Smooth muscle cell (in vitro differentiated cells): ENCODE results near the gene ANXA9. TPM values are rescaled to one million over a fixed set of nuclear protein-coding genes. Genes with fewer than 3 reads are reported as not detected.

Experiments
- DNase-seq: peaks from one replicate; lab custom pipeline; 2025; ENCODE audit not compliant: unreplicated experiment; lab: John Stamatoyannopoulos, UW
- H2AFZ ChIP-seq: fragments of 200-600 bp; sonication (generic); 2 replicates; pipeline ENCODE4 v1.6.0; 2016; ENCODE audit warnings: antibody characterized with exemption, low read depth, mild to moderate bottlenecking
- H3F3A ChIP-seq: fragments of 200-600 bp; sonication (generic); 2 replicates; pipeline ENCODE4 v1.6.0; 2017; ENCODE audit warnings: antibody characterized with exemption, low read depth
- H3K27ac ChIP-seq: fragments of 200-600 bp; sonication (generic); 2 replicates; pipeline ENCODE4 v1.5.1; 2016; ENCODE audit warnings: low read depth, mild to moderate bottlenecking
- H3K27me3 ChIP-seq: fragments of 200-600 bp; sonication (generic); 2 replicates; pipeline ENCODE4 v1.6.1; 2016; ENCODE audit warnings: low read depth, mild to moderate bottlenecking
- H3K36me3 ChIP-seq: fragments of 200-600 bp; sonication (generic); 2 replicates; pipeline ENCODE4 v1.5.1; 2016; ENCODE audit warnings: low read depth
- H3K4me1 ChIP-seq: fragments of 200-600 bp; sonication (generic); 2 replicates; pipeline ENCODE4 v1.5.1; 2016; ENCODE audit warnings: low read depth
- H3K4me2 ChIP-seq: fragments of 200-600 bp; sonication (generic); 2 replicates; pipeline ENCODE4 v1.6.0; 2016; ENCODE audit warnings: mild to moderate bottlenecking
- H3K4me3 ChIP-seq: fragments of 200-600 bp; sonication (generic); 2 replicates; pipeline ENCODE4 v1.5.1; 2016; ENCODE audit warnings: mild to moderate bottlenecking
- H3K79me2 ChIP-seq: fragments of 200-600 bp; sonication (generic); 2 replicates; pipeline ENCODE4 v1.6.0; 2016; ENCODE audit warnings: low read depth, mild to moderate bottlenecking
- H3K9ac ChIP-seq: fragments of 200-600 bp; sonication (generic); 2 replicates; pipeline ENCODE4 v1.6.0; 2016; ENCODE audit warnings: low read depth
- H3K9me3 ChIP-seq: fragments of 200-600 bp; sonication (generic); replicated peaks from 2 replicates; pipeline ENCODE4 v1.5.1; 2016; ENCODE audit warnings: low read depth
- H4K20me1 ChIP-seq: fragments of 200-600 bp; sonication (generic); 2 replicates; pipeline ENCODE4 v1.6.0; 2016; ENCODE audit warnings: low read depth
- CTCF ChIP-seq: fragments of 200-600 bp; sonication (generic); IDR thresholded peaks from 2 replicates; pipeline ENCODE4 v1.5.1; 2017; ENCODE audit warnings: borderline replicate concordance, mild to moderate bottlenecking, antibody characterized with exemption; ENCODE audit not compliant: insufficient read depth, poor library complexity, severe bottlenecking
- WGBS: methylation state at CpG from one replicate; pipeline ENCODE4 v1.1.7; 2016; ENCODE audit warnings: low lambda C conversion rate; 5-methylcytosine and 5-hydroxymethylcytosine counted together
- polyA plus RNA-seq: library from polyadenylated mRNA; unstranded; fragments of >200 nt; fragmentation: Nextera tagmentation; extraction: Ambion mirVana; gene quantifications from 2 replicates; pipeline ENCODE4 v1.2.1, GENCODE V29; 2016
- total RNA-seq: library from RNA; depleted of rRNA; stranded (reverse); fragments of >200 nt; gene quantifications from 2 replicates; pipeline ENCODE4 v1.2.3, GENCODE V29; 2014

Gene ANXA9
- total and polyA plus RNA-seq, 2 experiments from 2014 or later, result 0.31 to 2.6 TPM

DNA sequence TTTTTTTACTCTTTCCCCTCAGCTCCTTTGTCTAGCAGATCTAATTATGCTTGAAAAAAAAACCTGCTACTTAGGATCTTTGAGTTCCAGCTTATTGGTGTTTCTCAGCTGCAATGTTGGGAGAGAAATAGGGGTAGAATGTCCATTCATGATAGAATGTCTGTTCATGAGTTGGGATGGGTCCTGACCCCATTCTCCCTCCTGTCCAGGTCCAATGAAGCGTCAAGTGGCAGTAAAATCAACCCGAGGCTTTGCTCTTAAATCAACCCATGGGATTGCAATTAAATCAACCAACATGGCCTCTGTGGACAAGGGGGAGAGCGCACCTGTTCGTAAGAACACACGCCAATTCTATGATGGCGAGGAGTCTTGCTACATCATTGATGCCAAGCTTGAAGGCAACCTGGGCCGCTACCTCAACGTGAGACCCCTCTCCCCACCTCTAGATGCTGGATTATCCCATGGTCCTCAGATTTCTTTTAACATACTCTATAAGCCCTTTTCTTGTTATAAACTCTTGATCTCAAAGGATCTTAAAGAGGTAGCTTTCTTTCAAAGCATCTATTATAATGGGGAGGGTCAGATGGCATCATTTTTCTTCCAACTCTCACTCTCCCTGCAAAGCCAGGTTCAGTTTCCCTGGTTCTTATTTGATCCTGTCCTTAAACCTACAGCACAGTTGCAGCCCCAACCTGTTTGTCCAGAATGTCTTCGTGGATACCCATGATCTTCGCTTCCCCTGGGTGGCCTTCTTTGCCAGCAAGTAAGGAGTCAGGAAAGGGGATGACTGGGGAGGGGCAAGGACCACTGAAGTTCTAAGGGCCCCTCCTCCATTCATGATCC, 18.6 kb upstream of the ANXA9 start:
- Histone ChIP-seq H3K36me3 (peaks cover 4% of the 10 kb centered on the region), H3K4me2 (no peak overlapping the region), H3F3A (peaks cover 18% of the 10 kb centered on the region), H3K4me3 (no peak overlapping the region), H3K4me1 (no peaks in the 10 kb centered on the region), H3K27me3 (no peaks in the 10 kb centered on the region), H4K20me1 (peaks cover 7% of the 10 kb centered on the region), H3K79me2 (peaks cover 2% of the 10 kb centered on the region), H3K9ac (no peak overlapping the region), H3K9me3 (no peaks in the 10 kb centered on the region), H3K27ac (no peak overlapping the region), H2AFZ (no peak overlapping the region)
- 94% methylated on average over 10 of the region's 10 CpGs for WGBS
- no peak for TF ChIP-seq CTCF
- no peak for DNase-seq

DNA sequence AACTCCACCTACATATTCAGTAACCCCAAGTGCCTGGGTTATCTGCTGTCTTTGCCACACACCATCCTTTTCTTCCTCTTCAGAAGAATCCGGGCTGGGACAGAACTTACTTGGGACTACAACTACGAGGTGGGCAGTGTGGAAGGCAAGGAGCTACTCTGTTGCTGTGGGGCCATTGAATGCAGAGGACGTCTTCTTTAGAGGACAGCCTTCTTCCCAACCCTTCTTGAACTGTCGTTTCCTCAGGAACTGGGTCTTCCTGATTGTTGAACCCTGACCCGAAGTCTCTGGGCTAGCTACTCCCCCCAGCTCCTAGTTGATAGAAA, 18.0 kb upstream of the ANXA9 start:
- peaks cover 4% of the 10 kb centered on the region for H3K36me3 ChIP-seq
- WGBS, result 96% methylated on average over 5 of the region's 5 CpGs
- H3K4me2 ChIP-seq, result no peak overlapping the region
- peaks cover 18% of the 10 kb centered on the region for H3F3A ChIP-seq
- H3K27ac ChIP-seq, result no peak overlapping the region
- no peaks in the 10 kb centered on the region for H3K9me3 ChIP-seq
- H3K4me3 ChIP-seq, result no peak overlapping the region
- H4K20me1 ChIP-seq, result peaks cover 13% of the 10 kb centered on the region
- DNase-seq, result no peak
- TF ChIP-seq CTCF, result no peak
- no peak overlapping the region for H2AFZ ChIP-seq
- no peak overlapping the region for H3K9ac ChIP-seq
- no peaks in the 10 kb centered on the region for H3K27me3 ChIP-seq
- H3K4me1 ChIP-seq, result no peaks in the 10 kb centered on the region
- H3K79me2 ChIP-seq, result peaks cover 7% of the 10 kb centered on the region

- H3K4me2 ChIP-seq, result no peak overlapping the region
- no peak overlapping the region for H3K4me3 ChIP-seq
- no peaks in the 10 kb centered on the region for H3K27me3 ChIP-seq
- H3K27ac ChIP-seq, result no peak overlapping the region
- TF ChIP-seq CTCF, result no peak
- H3K4me1 ChIP-seq, result no peaks in the 10 kb centered on the region
- H3K79me2 ChIP-seq, result peaks cover 22% of the 10 kb centered on the region
- no peak for DNase-seq
- no peaks in the 10 kb centered on the region for H3K9me3 ChIP-seq
- H3K36me3 ChIP-seq, result no peaks in the 10 kb centered on the region
- peaks cover 28% of the 10 kb centered on the region for H4K20me1 ChIP-seq
- peaks cover 18% of the 10 kb centered on the region for H3F3A ChIP-seq
- 98% methylated on average over 4 of the region's 4 CpGs for WGBS
- H3K9ac ChIP-seq, result no peak overlapping the region
- no peak overlapping the region for H2AFZ ChIP-seq
Measured at GRCh38 chr1:150965605-150966004, 16.5 kb upstream of the ANXA9 start.

- Histone ChIP-seq H3F3A (peaks cover 18% of the 10 kb centered on the region), H3K79me2 (peaks cover 26% of the 10 kb centered on the region), H3K9me3 (no peaks in the 10 kb centered on the region), H3K27ac (no peak overlapping the region), H3K27me3 (no peaks in the 10 kb centered on the region), H3K9ac (no peak overlapping the region), H3K36me3 (no peaks in the 10 kb centered on the region), H4K20me1 (peaks cover 32% of the 10 kb centered on the region), H2AFZ (no peak overlapping the region), H3K4me1 (peaks cover 2% of the 10 kb centered on the region), H3K4me2 (no peak overlapping the region), H3K4me3 (no peak overlapping the region)
- no peak for DNase-seq
- TF ChIP-seq CTCF, result no peak
- 90% methylated on average over 6 of the region's 6 CpGs for WGBS
Measured at GRCh38 chr1:150966011-150966410, 16.1 kb upstream of the ANXA9 start.
